NCI-H1930 (cell line): Measurements from ENCODE around the gene SPRED3.
"Not testable (repeated sequence)": the region's sequence is repeated elsewhere in the genome, so short reads cannot be mapped to it uniquely, and the experiment has no call there.

ENCODE experiments used
- DNase-seq, 2 experiments: peaks; one replicate each; lab custom pipeline; 2025; lab: John Stamatoyannopoulos, UW

SPRED3 gene

GRCh38 chr19:38389957-38390924 lies 1.7 kb downstream of the SPRED3 start:
- no peak for DNase-seq

GRCh38 chr19:38391911-38392464 lies 3.5 kb downstream of the SPRED3 start:
- DNase-seq, result no peak

GRCh38 chr19:38392707-38393308 lies 4.3 kb downstream of the SPRED3 start:
- DNase-seq, result no peak

- DNase-seq, result no peak
Measured at GRCh38 chr19:38394488-38394887, 6.0 kb downstream of the SPRED3 start.

- DNase-seq, result no peak
Measured at GRCh38 chr19:38395381-38396114, 7.1 kb downstream of the SPRED3 start.

GRCh38 chr19:38399081-38399480 lies 10.6 kb downstream of the SPRED3 start:
- DNase-seq, result no peak

- DNase-seq, result no peak
Measured at GRCh38 chr19:38399537-38399936, 11.0 kb downstream of the SPRED3 start.

- DNase-seq, result no peak
Measured at GRCh38 chr19:38400361-38400760, 11.9 kb downstream of the SPRED3 start.

GRCh38 chr19:38401148-38401547 lies 12.7 kb downstream of the SPRED3 start:
- no peak for DNase-seq

GRCh38 chr19:38402623-38402966 lies 14.1 kb downstream of the SPRED3 start:
- DNase-seq, result no peak

GRCh38 chr19:38402967-38403674 lies 14.6 kb downstream of the SPRED3 start, which contains the start of gene FAM98C:
FAM98C (plus strand) TSS chr19:38403093; CDS start chr19:38403154, 61 bp downstream.
- DNase-seq, result peak; percentile 97 to 99

GRCh38 chr19:38404858-38405257 lies 16.4 kb downstream of the SPRED3 start:
- DNase-seq, result no peak

- DNase-seq, result no peak
Measured at GRCh38 chr19:38405276-38405675, 16.8 kb downstream of the SPRED3 start.

- no peak for DNase-seq
Measured at GRCh38 chr19:38409631-38410133, 21.2 kb downstream of the SPRED3 start.

GRCh38 chr19:38410407-38410806 lies 21.9 kb downstream of the SPRED3 start:
- DNase-seq, result not testable (repeated sequence)

- DNase-seq, result no peak
Measured at GRCh38 chr19:38411041-38411712, 22.7 kb downstream of the SPRED3 start.

- DNase-seq, result not testable (repeated sequence)
Measured at GRCh38 chr19:38411898-38412297, 23.4 kb downstream of the SPRED3 start.

GRCh38 chr19:38412491-38412890 lies 24.0 kb downstream of the SPRED3 start:
- no peak for DNase-seq

GRCh38 chr19:38412961-38413360 lies 24.5 kb downstream of the SPRED3 start:
- no peak for DNase-seq

- no peak for DNase-seq
Measured at GRCh38 chr19:38413416-38413815, 24.9 kb downstream of the SPRED3 start.

GRCh38 chr19:38417146-38417543 lies 28.6 kb downstream of the SPRED3 start:
- DNase-seq, result no peak
